H9 (cell line): ENCODE data around the gene ARHGAP40. TPM values are rescaled to one million over a fixed set of nuclear protein-coding genes. Genes with fewer than 3 reads are reported as not detected.

Experiments
- DNase-seq: peaks from one replicate; pipeline ENCODE4 v3.0.0-alpha.2; 2017
- H2AFZ ChIP-seq: one replicate; pipeline ENCODE4 v1.6.1; 2013; ENCODE audit warnings: mild to moderate bottlenecking, low read length, control low read depth, moderate library complexity
- H2AK5ac ChIP-seq: 2 replicates; pipeline ENCODE4 v1.6.1; 2013; ENCODE audit warnings: low read length, control low read depth, mixed read lengths; ENCODE audit not compliant: insufficient read length
- H2BK120ac ChIP-seq: one replicate; pipeline ENCODE4 v1.6.1; 2013; ENCODE audit warnings: low read depth, mild to moderate bottlenecking, low read length, control low read depth, inconsistent platforms; ENCODE audit not compliant: poor library complexity, severe bottlenecking
- H2BK12ac ChIP-seq: 2 replicates; pipeline ENCODE4 v1.6.1; 2013; ENCODE audit warnings: low read length, control low read depth, mixed read lengths, low read depth; ENCODE audit not compliant: insufficient read length
- H2BK15ac ChIP-seq: 2 replicates; pipeline ENCODE4 v1.6.1; 2013; ENCODE audit warnings: low read depth, low read length, control low read depth
- H2BK20ac ChIP-seq: one replicate; pipeline ENCODE4 v1.6.1; 2013; ENCODE audit warnings: low read depth, mild to moderate bottlenecking, low read length, control low read depth, inconsistent platforms; ENCODE audit not compliant: poor library complexity, severe bottlenecking
- H2BK5ac ChIP-seq: 2 replicates; pipeline ENCODE4 v1.6.1; 2013; ENCODE audit warnings: low read length, control low read depth, mixed read lengths; ENCODE audit not compliant: insufficient read length
- H3K14ac ChIP-seq: 2 replicates; pipeline ENCODE4 v1.6.1; 2013; ENCODE audit warnings: low read length, control low read depth; ENCODE audit not compliant: insufficient read depth
- H3K18ac ChIP-seq: 2 replicates; pipeline ENCODE4 v1.6.1; 2013; ENCODE audit warnings: low read depth, mild to moderate bottlenecking, mixed read lengths, low read length, control low read depth; ENCODE audit not compliant: insufficient read length
- H3K23ac ChIP-seq: 2 replicates; pipeline ENCODE4 v1.6.1; 2013; ENCODE audit warnings: low read length, control low read depth, mixed read lengths, low read depth; ENCODE audit not compliant: insufficient read length
- H3K23me2 ChIP-seq: 2 replicates; pipeline ENCODE4 v1.6.1; 2013; ENCODE audit warnings: low read depth, mild to moderate bottlenecking, mixed read lengths, low read length, control low read depth; ENCODE audit not compliant: insufficient read length, poor library complexity, severe bottlenecking
- H3K27ac ChIP-seq: 2 replicates; pipeline ENCODE4 v1.5.1; 2013; ENCODE audit warnings: low read length, control low read depth, mixed read lengths, low read depth; ENCODE audit not compliant: insufficient read length
- H3K27me3 ChIP-seq: 2 replicates; pipeline ENCODE4 v1.6.1; 2013; ENCODE audit warnings: low read length, control low read depth, inconsistent platforms; ENCODE audit not compliant: insufficient read depth
- H3K4ac ChIP-seq: 2 replicates; pipeline ENCODE4 v1.6.1; 2013; ENCODE audit warnings: low read depth, mild to moderate bottlenecking, control low read depth, inconsistent platforms, low read length, moderate library complexity
- H3K4me1 ChIP-seq: 2 replicates; pipeline ENCODE4 v1.6.1; 2013; ENCODE audit warnings: low read length, control low read depth, inconsistent platforms; ENCODE audit not compliant: insufficient read depth
- H3K4me2 ChIP-seq: 2 replicates; pipeline ENCODE4 v1.6.1; 2013; ENCODE audit warnings: low read length, control low read depth, mixed read lengths; ENCODE audit not compliant: insufficient read length, insufficient read depth
- H3K56ac ChIP-seq: 2 replicates; pipeline ENCODE4 v1.6.1; 2013; ENCODE audit warnings: low read depth, mild to moderate bottlenecking, mixed read lengths, low read length, control low read depth; ENCODE audit not compliant: insufficient read length
- H3K79me1 ChIP-seq: 2 replicates; pipeline ENCODE4 v1.6.1; 2013; ENCODE audit warnings: low read depth, mild to moderate bottlenecking, moderate library complexity, low read length, control low read depth, inconsistent platforms; ENCODE audit not compliant: insufficient read depth, poor library complexity, severe bottlenecking
- H3K79me2 ChIP-seq: 2 replicates; pipeline ENCODE4 v1.6.1; 2013; ENCODE audit warnings: low read length, control low read depth, inconsistent platforms; ENCODE audit not compliant: insufficient read depth
- H3K9ac ChIP-seq: 2 replicates; pipeline ENCODE4 v1.6.1; 2013; ENCODE audit warnings: low read length, control low read depth, mixed read lengths; ENCODE audit not compliant: insufficient read length; ENCODE audit errors: extremely low read depth
- H3K9me3 ChIP-seq: one replicate; pipeline ENCODE4 v1.6.1; 2013; ENCODE audit warnings: low read depth, low read length, inconsistent platforms; ENCODE audit not compliant: control insufficient read depth
- H3T11ph ChIP-seq: one replicate; pipeline ENCODE4 v1.6.1; 2013; ENCODE audit warnings: mild to moderate bottlenecking, low read length, control low read depth, inconsistent platforms
- H4K20me1 ChIP-seq: one replicate; pipeline ENCODE4 v1.6.1; 2013; ENCODE audit not compliant: control insufficient read depth, insufficient read length, insufficient read depth
- H4K5ac ChIP-seq: 2 replicates; pipeline ENCODE4 v1.6.1; 2013; ENCODE audit warnings: low read depth, mild to moderate bottlenecking, mixed read lengths, low read length, control low read depth; ENCODE audit not compliant: insufficient read length
- H4K8ac ChIP-seq: replicated peaks from 2 replicates; pipeline ENCODE4 v1.6.1; 2013; ENCODE audit warnings: low read length, control low read depth, mixed read lengths, low read depth; ENCODE audit not compliant: insufficient read length
- H4K91ac ChIP-seq: 2 replicates; pipeline ENCODE4 v1.6.1; 2013; ENCODE audit warnings: low read depth, mild to moderate bottlenecking, moderate library complexity, mixed read lengths, low read length, control low read depth; ENCODE audit not compliant: insufficient read length
- H3K27ac Mint-ChIP-seq, 3 experiments: 2 replicates in 2 of 3; 3 replicates in 1 of 3; pipeline ENCODE4 v1.8.0; 2020 to 2021; ENCODE audit warnings: mixed read lengths in 3 of 3, mild to moderate bottlenecking in 1 of 3, moderate library complexity in 1 of 3
- H3K27me3 Mint-ChIP-seq: 2 replicates; pipeline ENCODE4 v1.8.0; 2021; ENCODE audit warnings: low read depth, mild to moderate bottlenecking, moderate library complexity, mixed read lengths
- H3K36me3 Mint-ChIP-seq, 3 experiments: 2 replicates in 2 of 3; 3 replicates in 1 of 3; pipeline ENCODE4 v1.8.0; 2020 to 2021; ENCODE audit warnings: low read depth in 3 of 3, mixed read lengths in 3 of 3; ENCODE audit not compliant: insufficient read depth in 1 of 3
- H3K4me1 Mint-ChIP-seq, 2 experiments: 2 replicates each; pipeline ENCODE4 v1.8.0; 2020; ENCODE audit warnings: mixed read lengths in 2 of 2
- H3K4me3 Mint-ChIP-seq, 2 experiments: 2 replicates in 1 of 2; 3 replicates in 1 of 2; pipeline ENCODE4 v1.8.0; 2020 to 2021; ENCODE audit warnings: mild to moderate bottlenecking in 2 of 2, mixed read lengths in 2 of 2, moderate library complexity in 1 of 2
- H3K9me3 Mint-ChIP-seq, 2 experiments: 2 replicates in 1 of 2; 3 replicates in 1 of 2; pipeline ENCODE4 v1.8.0; 2020; ENCODE audit warnings: mild to moderate bottlenecking in 2 of 2, mixed read lengths in 2 of 2, moderate library complexity in 1 of 2
- WGBS: extraction: QIAGEN DNeasy Blood & Tissue Kit; methylation state at CpG from one replicate; pipeline ENCODE4 v1.1.7; 2013; ENCODE audit warnings: missing lambda C conversion rate, low lambda C conversion rate, mixed read lengths; ENCODE audit not compliant: insufficient read length; ENCODE audit errors: extremely low coverage; 5-methylcytosine and 5-hydroxymethylcytosine counted together
- total RNA-seq: library from RNA; stranded (reverse); gene quantifications from 2 replicates; pipeline ENCODE4 v1.2.1, GENCODE V29; 2021
- TF ChIP-seq, protein P1 (sequence below): fragments of 200-600 bp; sonication (generic); conservative IDR thresholded peaks from 3 replicates; pipeline ENCODE4 v1.8.0; 2021; ENCODE audit warnings: antibody characterized with exemption, mild to moderate bottlenecking

ARHGAP40 gene
- total RNA-seq, 1 experiment from 2014 or later, result 0.17 TPM

DNA sequence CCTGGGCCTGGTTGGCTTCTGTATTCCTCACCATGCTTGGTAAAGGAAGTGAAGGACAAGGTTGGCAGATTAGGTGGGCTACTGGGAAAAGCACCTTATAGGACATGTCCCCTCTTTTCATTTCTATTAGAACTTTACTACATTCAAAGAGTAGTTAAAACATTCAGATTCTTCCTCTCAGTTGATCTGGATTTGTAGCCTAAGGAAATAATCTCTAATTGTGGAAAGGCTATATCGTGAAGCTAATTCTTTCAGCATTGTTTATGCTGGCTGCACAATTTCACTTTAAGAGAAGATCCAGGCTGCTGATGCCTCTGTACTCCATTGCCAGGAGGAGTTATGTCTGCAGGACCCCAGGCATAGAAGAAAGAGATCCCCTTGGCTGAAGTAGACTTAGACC lies 58.8 kb downstream of the ARHGAP40 start:
- Histone ChIP-seq H2BK12ac (no peak overlapping the region), H3K4me2 (no peak overlapping the region), H4K20me1 (no peaks in the 10 kb centered on the region), H3K27me3 (no peaks in the 10 kb centered on the region), H3K9me3 (no peaks in the 10 kb centered on the region), H3K4ac (no peak overlapping the region), H3T11ph (no peak overlapping the region), H3K79me1 (no peaks in the 10 kb centered on the region), H2BK120ac (no peak overlapping the region), H3K18ac (no peak overlapping the region), H3K14ac (no peak overlapping the region), H3K23me2 (no peaks in the 10 kb centered on the region), H3K56ac (no peak overlapping the region), H3K9ac (no peak overlapping the region), H4K91ac (no peak overlapping the region), H4K8ac (no peak overlapping the region), H2BK15ac (no peak overlapping the region), H3K4me1 (no peaks in the 10 kb centered on the region), H2AK5ac (no peak overlapping the region), H2BK5ac (no peak overlapping the region), H3K27ac (no peak overlapping the region), H2AFZ (no peak overlapping the region), H3K23ac (no peak overlapping the region), H4K5ac (no peak overlapping the region), H2BK20ac (no peak overlapping the region), H3K79me2 (no peaks in the 10 kb centered on the region)
- DNase-seq, result no peak
- Mint-ChIP-seq H3K27me3 (peaks cover 55% of the 10 kb centered on the region), H3K4me3 (no peak overlapping the region), H3K4me1 (peaks cover 8 to 24% of the 10 kb centered on the region in 2 experiments), H3K36me3 (peaks cover 0 to 1% (median 0%) of the 10 kb centered on the region in 3 experiments; a peak in 2 of 7 replicates), H3K27ac (no peak overlapping the region), H3K9me3 (peaks cover 0 to 3% of the 10 kb centered on the region in 2 experiments; a peak in 2 of 5 replicates)
- WGBS, result no CpG with 5 or more reads among the region's 1 CpG
- TF ChIP-seq, protein P1, sequence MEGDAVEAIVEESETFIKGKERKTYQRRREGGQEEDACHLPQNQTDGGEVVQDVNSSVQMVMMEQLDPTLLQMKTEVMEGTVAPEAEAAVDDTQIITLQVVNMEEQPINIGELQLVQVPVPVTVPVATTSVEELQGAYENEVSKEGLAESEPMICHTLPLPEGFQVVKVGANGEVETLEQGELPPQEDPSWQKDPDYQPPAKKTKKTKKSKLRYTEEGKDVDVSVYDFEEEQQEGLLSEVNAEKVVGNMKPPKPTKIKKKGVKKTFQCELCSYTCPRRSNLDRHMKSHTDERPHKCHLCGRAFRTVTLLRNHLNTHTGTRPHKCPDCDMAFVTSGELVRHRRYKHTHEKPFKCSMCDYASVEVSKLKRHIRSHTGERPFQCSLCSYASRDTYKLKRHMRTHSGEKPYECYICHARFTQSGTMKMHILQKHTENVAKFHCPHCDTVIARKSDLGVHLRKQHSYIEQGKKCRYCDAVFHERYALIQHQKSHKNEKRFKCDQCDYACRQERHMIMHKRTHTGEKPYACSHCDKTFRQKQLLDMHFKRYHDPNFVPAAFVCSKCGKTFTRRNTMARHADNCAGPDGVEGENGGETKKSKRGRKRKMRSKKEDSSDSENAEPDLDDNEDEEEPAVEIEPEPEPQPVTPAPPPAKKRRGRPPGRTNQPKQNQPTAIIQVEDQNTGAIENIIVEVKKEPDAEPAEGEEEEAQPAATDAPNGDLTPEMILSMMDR, result no peak
